ENCODE results near the gene SPEN.
A peak's percentile ranks its signal among the peaks of the same experiment; 100 is the strongest.
"Not testable (repeated sequence)": the region's sequence is repeated elsewhere in the genome, so short reads cannot be mapped to it uniquely, and the experiment has no call there.

The SPEN gene

GRCh38 chr1:15962671-15963362 lies 115.3 kb downstream of the SPEN start:
- DNase-seq (ENCODE audit: low read depth): no peak

- DNase-seq (ENCODE audit: low read depth): no peak
Observed at GRCh38 chr1:15963363-15963967, 116.0 kb downstream of the SPEN start.

GRCh38 chr1:15963968-15964648 lies 116.6 kb downstream of the SPEN start:
- DNase-seq (ENCODE audit: low read depth): no peak

DNA sequence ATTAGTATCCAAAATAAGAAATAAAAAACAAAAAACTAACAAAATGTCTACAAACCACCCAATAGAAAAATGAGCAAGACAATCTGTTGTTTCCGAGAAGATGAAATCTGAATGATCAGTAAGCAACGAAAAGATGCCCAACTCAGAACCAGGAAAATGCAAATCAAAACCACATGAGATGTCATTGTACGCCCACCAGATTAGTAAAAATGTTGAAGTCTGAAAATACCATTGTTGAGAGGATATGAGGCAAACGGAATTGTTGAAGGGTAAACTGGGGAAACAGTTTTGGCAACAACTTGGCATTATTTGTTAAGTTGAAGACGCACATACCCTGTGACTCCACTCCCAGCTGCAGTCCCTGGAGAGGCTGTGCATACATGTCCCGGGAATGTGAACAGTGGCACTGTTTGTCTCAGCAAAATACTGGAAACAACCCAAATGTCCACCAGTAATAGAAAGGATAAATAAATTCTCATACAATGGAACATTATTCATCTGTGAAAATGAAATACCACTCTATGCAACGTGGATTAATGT lies 117.8 kb downstream of the SPEN start:
- peak; percentile 33 for DNase-seq (ENCODE audit: low read depth)

DNA sequence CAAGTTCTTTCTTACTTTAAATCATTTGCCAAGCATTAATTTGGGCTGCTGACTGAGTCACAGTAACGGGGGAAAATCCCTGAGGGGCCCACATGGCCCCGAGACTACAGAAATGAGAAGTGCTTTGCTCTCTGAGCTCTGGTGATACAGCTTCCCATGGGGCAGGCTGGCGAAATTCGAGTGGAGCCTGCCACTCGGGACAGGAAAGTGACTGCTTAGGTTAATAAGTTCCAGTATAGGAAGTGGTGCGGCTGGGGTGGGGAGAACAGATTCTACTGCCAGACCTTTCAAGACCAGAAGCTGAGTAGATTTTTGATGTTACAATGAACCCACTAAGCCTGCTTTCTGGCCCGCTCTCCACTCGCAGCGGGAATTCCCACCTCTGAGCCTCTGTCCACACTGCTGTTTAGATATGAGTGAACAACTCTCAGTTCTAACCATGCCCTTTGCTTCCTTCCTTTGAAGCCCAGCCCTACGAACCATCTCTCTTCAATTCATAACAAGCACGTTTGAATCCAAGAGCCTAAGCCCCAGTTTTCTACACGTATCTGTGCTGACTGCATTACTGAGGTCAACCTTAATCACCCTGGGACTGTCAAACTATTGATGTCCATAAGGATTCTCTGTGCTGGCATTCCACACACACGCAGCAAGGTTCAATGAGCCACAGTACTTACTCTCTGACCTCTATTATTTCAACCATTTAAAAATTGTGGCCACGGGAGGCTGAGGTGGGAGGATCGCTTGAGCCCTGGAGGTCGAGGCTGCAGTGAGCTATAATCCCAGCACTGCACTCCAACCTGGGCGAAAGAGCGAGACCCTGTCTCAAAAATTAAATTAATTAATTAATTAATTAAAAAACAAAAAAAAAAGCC lies 118.8 kb downstream of the SPEN start:
- DNase-seq (ENCODE audit: low read depth): peak; percentile 81

DNA sequence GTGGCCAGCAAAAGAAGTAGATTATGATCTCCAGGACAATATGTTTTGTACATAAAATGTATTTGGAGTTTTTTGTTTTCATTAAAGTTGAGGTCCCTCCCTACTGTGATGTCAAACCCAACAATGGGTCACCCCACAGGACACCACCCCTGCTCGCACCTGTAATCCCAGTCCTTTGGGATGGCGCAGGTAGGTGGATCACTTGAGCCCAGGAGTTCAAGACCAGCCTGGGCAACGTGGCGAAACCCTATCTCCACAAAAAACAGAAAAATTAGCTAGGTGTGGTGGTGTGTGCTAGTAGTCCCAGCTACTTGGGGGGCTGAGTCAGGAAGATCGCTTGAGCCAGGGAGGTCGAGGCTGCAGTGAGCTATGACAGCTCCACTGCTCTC lies 119.4 kb downstream of the SPEN start:
- no peak for DNase-seq (ENCODE audit: low read depth)

GRCh38 chr1:15968172-15968571 lies 120.7 kb downstream of the SPEN start:
- DNase-seq (ENCODE audit: low read depth): no peak

DNA sequence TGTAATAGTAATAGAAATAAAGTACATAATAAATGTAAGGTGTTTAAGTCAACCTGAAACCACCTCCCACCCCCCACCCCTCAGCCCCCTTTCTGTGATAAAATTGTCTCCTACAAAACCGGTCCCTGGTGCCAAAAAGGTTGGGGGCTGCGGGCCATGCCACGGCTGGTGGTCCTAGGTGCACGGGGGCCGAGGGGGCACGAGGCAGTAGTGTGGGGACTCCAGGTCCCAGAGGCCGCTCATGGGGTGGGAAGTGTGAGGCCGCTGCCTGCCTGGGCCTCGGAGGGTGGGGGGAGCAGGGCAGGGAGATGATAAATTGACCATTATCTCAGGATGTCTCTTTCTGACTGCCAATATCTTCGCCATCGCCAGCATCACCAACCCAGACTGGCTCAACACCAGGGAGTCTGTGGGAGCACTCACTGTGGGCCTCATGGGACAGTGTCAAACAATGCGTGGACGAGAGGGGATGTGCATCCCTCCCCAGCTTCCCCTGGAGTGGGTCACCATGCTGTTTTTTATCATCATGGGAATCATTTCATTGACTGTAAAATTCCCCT lies 121.9 kb downstream of the SPEN start:
- no peak for DNase-seq (ENCODE audit: low read depth)

GRCh38 chr1:15970911-15971310 lies 123.4 kb downstream of the SPEN start:
- DNase-seq (ENCODE audit: low read depth): no peak

GRCh38 chr1:15972409-15972808 lies 124.9 kb downstream of the SPEN start:
- DNase-seq (ENCODE audit: low read depth): no peak

GRCh38 chr1:15973772-15974171 lies 126.3 kb downstream of the SPEN start:
- DNase-seq (ENCODE audit: low read depth): no peak

DNA sequence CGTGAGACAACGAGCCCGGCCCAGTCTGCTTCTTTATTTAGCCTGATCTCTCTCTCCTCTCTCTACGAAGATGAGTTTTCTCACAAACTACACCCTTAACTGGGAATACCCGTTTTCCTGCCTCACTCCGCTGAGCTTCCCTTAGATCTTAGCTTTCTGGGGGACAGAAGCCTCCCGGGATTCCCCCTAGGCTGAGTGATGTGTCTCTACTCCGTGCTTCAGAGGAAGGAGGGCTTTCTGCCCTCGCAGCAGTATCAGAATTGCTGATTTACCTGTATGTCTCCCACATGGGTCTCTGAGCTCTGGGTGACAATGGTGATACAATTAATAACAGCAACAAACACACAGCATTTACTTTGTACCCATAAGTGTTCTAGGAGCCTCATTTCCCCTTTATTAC lies 127.3 kb downstream of the SPEN start:
- DNase-seq (ENCODE audit: low read depth): no peak

GRCh38 chr1:15975358-15975804 lies 127.9 kb downstream of the SPEN start:
- DNase-seq (ENCODE audit: low read depth): peak; percentile 71

- peak; percentile 93 for DNase-seq (ENCODE audit: low read depth)
Observed at GRCh38 chr1:15975805-15976680, 128.5 kb downstream of the SPEN start, which contains the start of gene ZBTB17. ZBTB17 (minus strand) TSS chr1:15976101; CDS start chr1:15948495, 27,606 bp downstream.

DNA sequence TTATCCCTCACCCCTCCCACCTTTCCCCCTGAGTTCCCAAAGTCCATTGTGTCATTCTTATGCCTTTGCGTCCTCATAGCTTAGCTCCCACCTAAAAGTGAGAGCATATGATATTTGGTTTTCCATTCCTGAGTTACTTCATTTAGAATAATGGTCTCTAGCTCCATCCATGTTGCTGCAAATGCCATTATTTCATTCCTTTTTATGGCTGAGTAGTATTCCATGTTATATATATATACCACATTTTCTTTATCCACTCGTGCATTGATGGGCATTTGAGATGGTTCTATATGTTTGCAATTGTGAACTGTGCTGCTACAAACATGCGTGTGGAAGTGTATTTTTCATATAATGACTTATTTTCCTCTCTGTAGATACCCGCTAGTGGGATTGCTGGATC lies 130.4 kb downstream of the SPEN start:
- DNase-seq (ENCODE audit: low read depth): not testable (repeated sequence)

GRCh38 chr1:15981679-15982078 lies 134.2 kb downstream of the SPEN start:
- DNase-seq (ENCODE audit: low read depth): no peak

DNA sequence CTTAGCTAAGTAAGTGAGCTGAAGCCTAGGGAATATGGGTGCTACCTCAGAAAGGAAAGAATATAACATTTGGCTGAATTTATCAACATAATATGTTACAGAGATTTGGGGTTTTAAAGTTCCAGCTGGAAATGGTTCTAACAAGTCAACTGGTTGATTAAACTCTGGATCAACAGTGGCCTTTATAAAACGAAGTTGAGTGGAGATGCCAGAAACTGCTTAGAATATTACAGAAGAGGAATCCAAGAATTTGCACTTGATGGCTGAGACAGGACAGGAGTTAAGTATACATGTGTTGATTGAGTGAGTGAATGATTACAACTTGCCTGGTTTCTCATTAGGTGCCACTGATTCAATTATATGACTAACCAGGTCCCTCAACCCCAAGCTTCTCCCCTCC lies 135.8 kb downstream of the SPEN start:
- no peak for DNase-seq (ENCODE audit: low read depth)

DNA sequence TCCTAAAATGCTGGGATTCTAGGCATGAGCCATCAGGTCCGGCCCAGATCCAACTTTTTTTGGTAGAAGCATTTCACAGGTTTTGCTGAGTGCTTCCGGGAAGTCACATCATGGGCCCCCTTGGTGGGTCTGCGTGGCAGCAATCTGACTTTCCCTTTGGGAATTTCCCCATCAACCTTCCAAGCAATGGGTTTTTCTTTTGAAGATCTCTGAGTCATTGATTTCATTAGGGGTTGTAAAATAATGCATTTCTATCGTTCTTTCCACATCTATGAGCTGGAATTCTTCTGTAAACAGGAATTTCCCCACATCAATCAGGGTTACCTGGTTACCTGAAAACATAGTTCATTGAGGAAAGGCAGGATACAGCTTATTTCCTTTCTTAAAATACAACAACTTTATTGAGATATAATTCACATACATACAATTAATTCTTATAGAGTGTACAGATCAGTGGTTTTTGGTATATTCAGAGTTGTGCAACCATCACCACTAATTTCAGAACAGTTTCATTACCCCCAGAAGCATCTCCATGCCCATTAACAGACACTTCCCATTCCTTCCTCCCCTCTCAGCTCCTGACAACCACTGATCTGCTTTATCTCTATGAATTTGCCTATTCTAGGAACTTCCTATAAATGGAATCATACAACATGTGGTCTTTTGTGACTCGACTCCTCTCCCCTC lies 138.2 kb downstream of the SPEN start:
- DNase-seq (ENCODE audit: low read depth): no peak

GRCh38 chr1:15988856-15989736 lies 141.6 kb downstream of the SPEN start:
- no peak for DNase-seq (ENCODE audit: low read depth)

All from activated T-cell treated with anti-CD3 and anti-CD28 coated beads for 24 hours (primary cell).